ENCODE measurements around the gene DAAM1.

Gene DAAM1

DNA sequence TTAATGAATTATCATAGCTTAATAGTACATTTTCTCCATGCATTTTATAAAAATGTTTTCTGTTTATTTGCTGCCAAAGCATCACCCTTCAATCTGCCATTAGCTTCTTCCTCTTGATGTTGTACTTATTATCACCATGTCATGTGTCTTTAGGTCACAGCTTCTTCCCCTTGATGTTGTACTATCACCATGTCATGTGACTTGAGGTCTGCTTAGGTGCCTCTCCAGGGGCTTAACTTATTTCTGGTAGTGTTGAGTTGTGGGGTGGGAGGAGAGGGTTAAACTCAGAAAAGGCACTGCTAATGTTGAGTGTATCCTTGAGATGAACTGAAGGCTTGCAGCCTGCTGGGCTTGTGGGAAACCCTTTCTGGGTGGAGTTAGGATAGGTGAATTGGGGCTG, 87.8 kb downstream of the DAAM1 start:
- H3K36me3 ChIP-seq (ENCODE audit: insufficient read depth, low read length) = no peaks in the 10 kb centered on the region
- no peaks in the 10 kb centered on the region for H3K9me3 ChIP-seq (ENCODE audit: low read length)
- H3K9ac ChIP-seq (ENCODE audit: low read length) = no peak overlapping the region
- H3K27ac ChIP-seq (ENCODE audit: low read depth, low read length) = no peak overlapping the region
- no peaks in the 10 kb centered on the region for H3K27me3 ChIP-seq (ENCODE audit: control insufficient read depth in 1 of 2, insufficient read depth in 2 of 2, low read length in 2 of 2)
- no peak overlapping the region for H3K4me3 ChIP-seq (ENCODE audit: low read depth in 1 of 2, low read length in 2 of 2)
- H3K4me1 ChIP-seq (ENCODE audit: insufficient read depth, low read length) = peaks cover 52% of the 10 kb centered on the region

DNA sequence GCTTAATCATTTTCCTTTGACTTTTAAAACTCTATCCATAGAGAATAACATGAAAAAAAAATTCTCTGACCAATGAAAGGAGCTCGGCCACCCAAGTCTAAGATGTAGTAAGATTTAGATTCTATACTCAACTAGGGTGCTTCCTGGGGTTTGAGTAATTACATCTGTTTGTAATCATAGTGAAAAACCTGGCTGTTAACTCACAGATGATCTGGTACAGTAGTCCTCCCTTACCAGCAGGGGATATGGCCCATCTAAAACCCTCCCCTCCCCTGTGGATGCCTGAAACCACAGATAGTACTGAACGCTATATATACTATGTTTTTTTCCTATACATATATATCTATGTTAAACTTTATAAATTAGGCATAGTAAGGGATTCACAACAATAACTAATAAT, 89.2 kb downstream of the DAAM1 start:
- Histone ChIP-seq H3K27me3 (ENCODE audit: control insufficient read depth in 1 of 2, insufficient read depth in 2 of 2, low read length in 2 of 2) (no peaks in the 10 kb centered on the region), H3K36me3 (ENCODE audit: insufficient read depth, low read length) (no peaks in the 10 kb centered on the region), H3K4me3 (ENCODE audit: low read depth in 1 of 2, low read length in 2 of 2) (no peak overlapping the region), H3K4me1 (ENCODE audit: insufficient read depth, low read length) (peaks cover 52% of the 10 kb centered on the region), H3K9ac (ENCODE audit: low read length) (no peak overlapping the region), H3K9me3 (ENCODE audit: low read length) (no peaks in the 10 kb centered on the region), H3K27ac (ENCODE audit: low read depth, low read length) (no peak overlapping the region)

DNA sequence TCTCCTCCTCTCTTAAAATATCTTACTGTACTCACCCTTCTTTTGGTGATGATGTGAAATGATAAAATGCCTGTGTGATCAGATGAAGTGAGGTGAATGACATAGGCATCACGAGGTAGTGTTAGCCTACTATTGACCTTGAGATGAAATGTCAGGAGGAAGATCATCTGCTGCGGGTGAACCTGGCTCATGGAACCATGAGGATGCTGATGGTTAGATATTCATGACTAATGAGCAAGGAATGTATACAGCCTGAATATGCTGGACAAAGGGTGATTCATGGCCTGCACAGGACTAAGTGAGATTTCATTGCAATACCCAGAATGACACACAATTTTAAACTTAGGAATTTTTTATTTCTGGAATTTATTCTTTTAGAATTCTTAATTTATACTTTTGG, 89.6 kb downstream of the DAAM1 start:
- no peak overlapping the region for H3K4me3 ChIP-seq (ENCODE audit: low read depth in 1 of 2, low read length in 2 of 2)
- peaks cover 52% of the 10 kb centered on the region for H3K4me1 ChIP-seq (ENCODE audit: insufficient read depth, low read length)
- no peaks in the 10 kb centered on the region for H3K9me3 ChIP-seq (ENCODE audit: low read length)
- no peak overlapping the region for H3K27ac ChIP-seq (ENCODE audit: low read depth, low read length)
- no peaks in the 10 kb centered on the region for H3K36me3 ChIP-seq (ENCODE audit: insufficient read depth, low read length)
- no peak overlapping the region for H3K9ac ChIP-seq (ENCODE audit: low read length)
- no peaks in the 10 kb centered on the region for H3K27me3 ChIP-seq (ENCODE audit: control insufficient read depth in 1 of 2, insufficient read depth in 2 of 2, low read length in 2 of 2)

DNA sequence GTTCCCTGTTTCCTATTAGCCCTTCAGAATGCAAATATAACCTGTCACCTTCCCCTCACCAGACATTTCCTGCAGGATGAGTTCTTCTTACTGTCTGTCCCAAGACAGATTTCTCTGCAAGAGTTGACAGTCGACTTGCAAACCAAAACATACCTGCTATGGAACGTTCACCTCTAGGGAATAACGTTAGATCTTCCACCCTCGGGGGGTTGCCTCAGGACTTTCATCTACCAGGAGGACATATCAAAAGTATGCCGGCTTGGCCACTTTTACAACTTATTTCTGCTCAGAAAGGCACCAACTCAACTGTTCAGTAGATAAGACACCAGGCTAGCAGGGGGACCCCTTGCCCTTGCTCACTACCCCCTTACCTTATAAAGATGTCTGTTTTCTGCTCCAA, 92.5 kb downstream of the DAAM1 start:
- Histone ChIP-seq H3K9ac (ENCODE audit: low read length) (no peak overlapping the region), H3K9me3 (ENCODE audit: low read length) (no peaks in the 10 kb centered on the region), H3K27ac (ENCODE audit: low read depth, low read length) (no peak overlapping the region), H3K36me3 (ENCODE audit: insufficient read depth, low read length) (no peaks in the 10 kb centered on the region), H3K4me1 (ENCODE audit: insufficient read depth, low read length) (peaks cover 29% of the 10 kb centered on the region), H3K4me3 (ENCODE audit: low read depth in 1 of 2, low read length in 2 of 2) (no peak overlapping the region), H3K27me3 (ENCODE audit: control insufficient read depth in 1 of 2, insufficient read depth in 2 of 2, low read length in 2 of 2) (no peaks in the 10 kb centered on the region)

DNA sequence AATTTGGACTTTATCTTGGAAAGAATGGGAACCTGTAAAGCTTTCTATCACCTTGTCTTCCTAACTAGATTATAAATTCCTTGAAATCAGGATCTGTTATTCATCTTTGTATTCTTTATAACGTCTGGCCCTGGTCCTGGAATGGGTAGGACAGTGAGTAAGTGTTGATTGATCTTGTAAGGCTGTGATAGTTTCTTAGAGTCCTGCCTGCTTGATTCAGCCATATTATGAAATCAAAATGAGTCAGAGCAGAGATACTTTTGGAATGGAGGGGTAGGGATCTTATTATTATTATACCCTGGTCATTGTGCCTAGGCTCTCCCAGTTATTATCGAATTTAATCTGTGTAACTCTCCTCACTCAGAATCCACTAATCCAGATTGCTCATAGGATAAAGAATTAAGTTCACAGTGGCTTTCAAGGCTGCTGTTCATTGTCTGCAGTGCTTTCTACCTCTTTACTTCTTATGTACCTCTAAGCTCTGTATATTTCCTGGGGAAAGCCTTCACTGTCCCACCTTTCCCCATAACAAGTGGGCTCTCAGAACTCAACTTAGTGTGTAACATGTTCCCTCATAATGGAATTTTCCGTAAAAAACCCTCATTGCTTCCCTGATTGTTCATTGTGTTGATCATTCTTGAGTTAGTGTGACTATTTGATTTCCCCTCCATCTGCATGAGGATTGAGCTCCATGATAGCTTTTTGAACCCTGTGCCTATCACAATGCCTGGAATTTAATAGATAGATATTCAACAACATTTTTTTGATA, 93.3 kb downstream of the DAAM1 start:
- Histone ChIP-seq H3K36me3 (ENCODE audit: insufficient read depth, low read length) (no peaks in the 10 kb centered on the region), H3K4me1 (ENCODE audit: insufficient read depth, low read length) (peaks cover 25% of the 10 kb centered on the region), H3K4me3 (ENCODE audit: low read depth in 1 of 2, low read length in 2 of 2) (no peak overlapping the region), H3K27me3 (ENCODE audit: control insufficient read depth in 1 of 2, insufficient read depth in 2 of 2, low read length in 2 of 2) (no peaks in the 10 kb centered on the region), H3K27ac (ENCODE audit: low read depth, low read length) (no peak overlapping the region), H3K9me3 (ENCODE audit: low read length) (no peaks in the 10 kb centered on the region), H3K9ac (ENCODE audit: low read length) (no peak overlapping the region)

DNA sequence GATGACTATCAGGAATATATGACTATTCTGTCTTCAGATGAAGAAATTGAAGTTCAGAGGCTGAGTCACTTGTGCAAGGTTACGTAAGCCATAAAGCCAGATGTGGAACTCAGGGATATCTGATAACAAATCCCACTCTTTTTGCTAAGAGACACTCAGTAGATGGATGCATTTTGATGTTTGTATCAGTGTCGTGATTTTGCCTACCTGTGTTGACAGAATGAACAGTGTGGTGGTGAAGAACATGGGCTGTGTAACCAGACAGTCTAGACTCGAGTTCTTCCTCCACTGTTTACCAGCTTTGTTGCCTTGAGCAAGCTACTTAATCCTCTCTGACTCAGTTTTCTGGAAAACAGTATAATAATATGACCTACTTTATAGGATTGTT, 93.9 kb downstream of the DAAM1 start:
- Histone ChIP-seq H3K9ac (ENCODE audit: low read length) (no peak overlapping the region), H3K4me1 (ENCODE audit: insufficient read depth, low read length) (peaks cover 25% of the 10 kb centered on the region), H3K27me3 (ENCODE audit: control insufficient read depth in 1 of 2, insufficient read depth in 2 of 2, low read length in 2 of 2) (no peaks in the 10 kb centered on the region), H3K27ac (ENCODE audit: low read depth, low read length) (no peak overlapping the region), H3K36me3 (ENCODE audit: insufficient read depth, low read length) (no peaks in the 10 kb centered on the region), H3K4me3 (ENCODE audit: low read depth in 1 of 2, low read length in 2 of 2) (no peak overlapping the region), H3K9me3 (ENCODE audit: low read length) (no peaks in the 10 kb centered on the region)

DNA sequence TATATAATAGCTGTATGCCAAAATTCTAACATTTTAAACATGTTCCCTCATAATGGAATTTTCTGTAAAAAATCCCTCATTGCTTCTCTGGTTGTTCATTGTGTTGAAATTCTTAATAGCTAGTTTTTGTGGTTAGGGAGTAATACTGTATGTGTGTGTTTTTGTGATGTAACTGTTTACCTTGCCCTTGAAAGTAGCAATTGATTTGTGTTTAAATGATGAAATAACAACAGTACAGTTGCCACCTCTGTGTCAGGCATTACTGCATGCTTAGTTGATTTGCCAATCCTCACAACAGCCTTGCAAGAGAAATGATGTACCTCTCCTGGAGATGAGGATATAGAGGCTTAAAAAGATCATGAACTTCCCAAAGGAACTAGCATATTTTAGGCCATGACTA, 94.9 kb downstream of the DAAM1 start:
- no peaks in the 10 kb centered on the region for H3K36me3 ChIP-seq (ENCODE audit: insufficient read depth, low read length)
- H3K9ac ChIP-seq (ENCODE audit: low read length) = no peak overlapping the region
- no peak overlapping the region for H3K4me3 ChIP-seq (ENCODE audit: low read depth in 1 of 2, low read length in 2 of 2)
- peaks cover 19% of the 10 kb centered on the region for H3K4me1 ChIP-seq (ENCODE audit: insufficient read depth, low read length)
- H3K27me3 ChIP-seq (ENCODE audit: control insufficient read depth in 1 of 2, insufficient read depth in 2 of 2, low read length in 2 of 2) = no peaks in the 10 kb centered on the region
- H3K9me3 ChIP-seq (ENCODE audit: low read length) = no peaks in the 10 kb centered on the region
- no peak overlapping the region for H3K27ac ChIP-seq (ENCODE audit: low read depth, low read length)

DNA sequence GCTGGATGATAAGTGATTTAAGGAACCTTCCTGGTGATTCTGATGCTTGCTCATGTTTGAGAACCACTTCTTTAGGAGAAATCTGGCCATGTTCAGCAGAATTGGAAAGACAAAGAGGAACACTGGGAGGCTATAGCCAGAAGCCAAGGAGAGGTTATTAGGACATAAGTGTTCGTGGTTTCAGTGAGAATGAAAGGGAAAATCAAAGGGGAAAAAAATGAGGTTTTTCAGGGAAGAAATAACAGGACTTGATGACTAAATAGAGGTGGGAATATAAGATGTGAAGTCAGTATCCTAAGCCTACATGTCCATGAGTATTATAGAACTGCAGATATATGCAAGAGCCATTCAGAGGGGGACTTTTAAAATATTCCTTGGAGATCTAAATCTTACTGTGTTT, 95.6 kb downstream of the DAAM1 start:
- H3K9me3 ChIP-seq (ENCODE audit: low read length) = no peaks in the 10 kb centered on the region

DNA sequence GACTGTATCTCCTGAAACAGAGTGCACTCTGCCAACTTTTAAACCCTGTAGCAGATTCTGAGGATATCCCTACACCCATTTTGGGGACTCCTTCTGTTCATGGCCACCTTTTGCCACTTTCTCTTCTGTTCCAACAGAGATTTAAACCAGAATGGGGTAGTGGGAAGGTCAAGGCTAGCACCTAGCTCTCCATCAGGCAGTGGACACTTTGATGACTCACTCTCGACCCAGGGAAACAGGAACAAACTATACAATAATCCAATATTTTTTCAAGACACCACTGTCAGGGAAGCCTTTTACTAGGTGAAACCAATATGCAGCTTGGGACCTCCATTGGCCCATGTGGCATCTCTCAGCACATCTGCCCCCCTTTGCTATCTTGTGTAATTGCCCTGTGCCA, 103.6 kb downstream of the DAAM1 start:
- no peak overlapping the region for H3K4me3 ChIP-seq (ENCODE audit: low read depth in 1 of 2, low read length in 2 of 2)
- no peaks in the 10 kb centered on the region for H3K9me3 ChIP-seq (ENCODE audit: low read length)
- H3K9ac ChIP-seq (ENCODE audit: low read length) = no peak overlapping the region
- peaks cover 46% of the 10 kb centered on the region for H3K4me1 ChIP-seq (ENCODE audit: insufficient read depth, low read length)
- H3K36me3 ChIP-seq (ENCODE audit: insufficient read depth, low read length) = peaks cover 12% of the 10 kb centered on the region
- H3K27me3 ChIP-seq (ENCODE audit: control insufficient read depth in 1 of 2, insufficient read depth in 2 of 2, low read length in 2 of 2) = no peaks in the 10 kb centered on the region
- H3K27ac ChIP-seq (ENCODE audit: low read depth, low read length) = no peak overlapping the region

More for the DNA sequence above, 95.6 kb downstream of the DAAM1 start:
- no peaks in the 10 kb centered on the region for H3K27me3 ChIP-seq (ENCODE audit: control insufficient read depth in 1 of 2, insufficient read depth in 2 of 2, low read length in 2 of 2)
- no peak overlapping the region for H3K27ac ChIP-seq (ENCODE audit: low read depth, low read length)
- peaks cover 12% of the 10 kb centered on the region for H3K4me1 ChIP-seq (ENCODE audit: insufficient read depth, low read length)
- no peak overlapping the region for H3K9ac ChIP-seq (ENCODE audit: low read length)
- no peak overlapping the region for H3K4me3 ChIP-seq (ENCODE audit: low read depth in 1 of 2, low read length in 2 of 2)
- H3K36me3 ChIP-seq (ENCODE audit: insufficient read depth, low read length) = no peaks in the 10 kb centered on the region

DNA sequence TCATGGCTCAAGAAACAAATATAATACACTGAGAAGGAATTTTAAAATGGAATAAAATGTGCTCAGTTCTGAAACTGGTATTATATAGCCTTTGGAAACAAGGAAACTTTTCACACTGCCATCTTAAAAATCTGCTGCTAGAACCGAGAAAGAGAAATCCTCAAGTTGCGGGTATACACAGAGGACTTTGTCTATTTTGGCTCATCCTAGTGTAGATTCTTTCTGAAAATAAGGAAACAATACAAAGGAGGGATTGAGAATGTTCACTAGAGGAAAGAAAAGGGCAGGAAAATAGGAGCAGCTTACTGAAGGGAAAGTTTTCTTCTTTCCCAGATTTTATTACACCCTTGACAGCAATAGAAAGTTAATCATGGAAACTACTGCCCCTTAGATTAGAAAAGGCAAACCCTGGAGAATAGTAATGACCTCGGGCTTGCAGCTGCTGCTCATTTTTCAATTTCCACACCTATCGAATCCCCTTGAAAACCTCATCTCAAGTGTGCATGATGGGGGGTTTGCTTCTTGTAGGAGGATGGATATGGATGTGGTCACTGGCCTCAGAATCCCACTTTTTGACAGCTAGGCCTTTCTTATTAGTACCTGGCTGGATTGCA, 104.6 kb downstream of the DAAM1 start:
- H3K4me1 ChIP-seq (ENCODE audit: insufficient read depth, low read length) = peaks cover 46% of the 10 kb centered on the region
- H3K36me3 ChIP-seq (ENCODE audit: insufficient read depth, low read length) = peaks cover 12% of the 10 kb centered on the region
- H3K27me3 ChIP-seq (ENCODE audit: control insufficient read depth in 1 of 2, insufficient read depth in 2 of 2, low read length in 2 of 2) = no peaks in the 10 kb centered on the region
- H3K4me3 ChIP-seq (ENCODE audit: low read depth in 1 of 2, low read length in 2 of 2) = no peak overlapping the region
- H3K9me3 ChIP-seq (ENCODE audit: low read length) = no peaks in the 10 kb centered on the region
- H3K9ac ChIP-seq (ENCODE audit: low read length) = no peak overlapping the region
- no peak overlapping the region for H3K27ac ChIP-seq (ENCODE audit: low read depth, low read length)

DNA sequence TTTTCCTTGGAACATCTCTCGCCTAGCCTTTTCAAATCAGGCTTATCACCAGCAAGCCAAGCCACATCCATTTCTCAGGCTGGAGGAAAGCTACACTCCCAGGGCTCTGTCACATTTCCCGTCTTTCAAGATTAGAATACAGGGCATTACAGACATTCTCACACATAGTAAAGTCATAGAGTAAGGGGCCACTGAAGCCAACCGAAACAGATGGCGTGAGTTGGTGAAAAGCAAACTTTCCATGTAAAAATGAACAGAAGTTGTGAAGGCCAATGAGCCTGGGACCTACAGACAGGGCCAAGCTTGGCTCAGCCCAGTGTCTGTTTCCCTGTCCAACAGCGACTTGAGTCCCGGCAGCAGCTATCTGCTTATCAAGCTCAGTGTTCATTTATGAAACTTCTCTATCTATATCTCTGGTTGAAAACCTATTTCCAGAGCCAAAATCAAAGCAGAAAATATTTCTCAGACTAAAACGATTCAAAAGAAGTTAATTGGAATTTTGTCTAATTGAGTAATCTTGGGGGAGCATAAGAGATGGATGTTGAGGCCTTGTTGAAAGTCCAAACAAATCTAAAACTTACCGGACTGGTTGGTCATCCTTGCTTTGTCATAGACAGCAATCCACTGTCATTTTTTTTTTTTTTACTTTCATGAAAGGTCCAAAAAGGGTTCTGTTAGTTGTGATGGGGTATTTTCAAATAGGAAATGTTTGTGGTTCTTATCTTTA, 105.6 kb downstream of the DAAM1 start:
- Histone ChIP-seq H3K27ac (ENCODE audit: low read depth, low read length) (peak overlapping the region; percentile 59), H3K4me1 (ENCODE audit: insufficient read depth, low read length) (peaks cover 46% of the 10 kb centered on the region), H3K4me3 (ENCODE audit: low read depth in 1 of 2, low read length in 2 of 2) (no peak overlapping the region), H3K9ac (ENCODE audit: low read length) (no peak overlapping the region), H3K36me3 (ENCODE audit: insufficient read depth, low read length) (peaks cover 12% of the 10 kb centered on the region), H3K27me3 (ENCODE audit: control insufficient read depth in 1 of 2, insufficient read depth in 2 of 2, low read length in 2 of 2) (no peaks in the 10 kb centered on the region), H3K9me3 (ENCODE audit: low read length) (no peaks in the 10 kb centered on the region)
